BJ (cell line): Measurements from ENCODE around the gene RFXANK. TPM values are rescaled to one million over a fixed set of nuclear protein-coding genes. Genes with fewer than 3 reads are reported as not detected.

Experiments used
- CTCF ChIA-PET: fragments of 350-600 bp; formaldehyde crosslinking; extraction: SDS; loops from one replicate; lab custom pipeline; 2021; ENCODE audit warnings: antibody characterized with exemption, inconsistent platforms; lab: Yijun Ruan, JAX
- POLR2A ChIA-PET: fragments of 300-600 bp; sonication (Branson Sonifier 250); formaldehyde crosslinking; extraction: SDS; loops from one replicate; lab custom pipeline; 2021; ENCODE audit warnings: antibody characterized with exemption; lab: Charles Lee
- DNase-seq: peaks from one replicate; pipeline ENCODE4 v3.0.0-alpha.2; 2011; ENCODE audit warnings: low read depth
- H3K27me3 ChIP-seq: 2 replicates; pipeline ENCODE4 v1.6.0; 2011; ENCODE audit warnings: low read length; ENCODE audit not compliant: control insufficient read depth, insufficient read depth
- H3K36me3 ChIP-seq: 2 replicates; pipeline ENCODE4 v1.5.1; 2011; ENCODE audit warnings: low read length; ENCODE audit not compliant: control insufficient read depth, insufficient read depth
- H3K4me3 ChIP-seq: 2 replicates; pipeline ENCODE4 v1.5.1; 2011; ENCODE audit warnings: low read depth, mild to moderate bottlenecking, control low read depth, low read length
- CTCF ChIP-seq: IDR thresholded peaks from 2 replicates; pipeline ENCODE4 v1.5.1; 2011; ENCODE audit warnings: low read depth, mild to moderate bottlenecking, control low read depth, inconsistent platforms, low read length, moderate library complexity; ENCODE audit not compliant: insufficient read depth
- polyA plus RNA-seq: library from polyadenylated mRNA; depleted of rRNA; stranded (reverse); fragments of >200 nt; gene quantifications from 2 replicates; pipeline ENCODE4 v1.2.3, GENCODE V29; 2011

RFXANK gene
- polyA plus RNA-seq, 1 experiment, result 72.5 TPM

DNA sequence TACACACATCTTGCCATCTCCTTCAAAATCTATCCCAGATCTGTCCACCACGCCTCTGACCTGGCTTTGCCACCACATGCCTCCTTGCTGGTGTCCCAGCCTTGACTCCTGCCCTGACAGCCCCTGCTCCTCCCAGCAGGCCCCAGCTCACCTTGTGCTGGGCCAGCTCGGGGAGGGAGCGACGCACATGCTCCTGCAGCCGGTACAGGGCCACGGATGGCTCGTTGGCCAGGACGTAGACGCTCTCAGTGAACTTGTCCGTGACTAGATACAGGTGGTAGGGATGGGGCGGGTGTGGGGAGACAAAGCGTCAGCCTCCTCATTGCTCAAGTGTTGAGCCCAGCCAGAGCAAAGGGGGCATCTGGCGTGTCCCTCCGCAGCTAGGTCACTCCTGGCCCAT is 5.3 kb upstream of the RFXANK start:
- POLR2A ChIA-PET, result no interaction called here

GRCh38 chr19:19191768-19192077 is 335 bp upstream of the RFXANK start:
- no peak for TF ChIP-seq CTCF
- ChIA-PET POLR2A (no interaction called here), CTCF (interaction anchor here (0.9 to 1.0 kb wide), 2 partner anchors 17 to 45 kb away, joined by 3 to 7 read pairs; no protein-coding TSS in a partner anchor)

More for the DNA sequence above, 5.3 kb upstream of the RFXANK start:
- no peak for DNase-seq
- Histone ChIP-seq H3K4me3 (no peak overlapping the region), H3K36me3 (peaks cover 8% of the 10 kb centered on the region), H3K27me3 (no peaks in the 10 kb centered on the region)
- TF ChIP-seq CTCF, result no peak
- CTCF ChIA-PET, result interaction anchor here (1.9 kb wide), 1 partner anchor 12 kb away, joined by 8 read pairs; no protein-coding TSS in a partner anchor

GRCh38 chr19:19192910-19193423 is 909 bp downstream of the RFXANK start:
- DNase-seq, result no peak
- POLR2A ChIA-PET, result no interaction called here
- CTCF ChIA-PET, result interaction anchor here (0.9 to 1.5 kb wide), 2 partner anchors 10 to 46 kb away, joined by 3 to 5 read pairs; partner anchors contain the start of gene NR2C2AP
- peak overlapping the region; percentile 100 for H3K4me3 ChIP-seq
- no peak for TF ChIP-seq CTCF
- no peaks in the 10 kb centered on the region for H3K27me3 ChIP-seq
- peaks cover 9% of the 10 kb centered on the region for H3K36me3 ChIP-seq

More at GRCh38 chr19:19191768-19192077, 335 bp upstream of the RFXANK start:
- DNase-seq, result no peak
- Histone ChIP-seq H3K4me3 (peak overlapping the region; percentile 100), H3K36me3 (peaks cover 4% of the 10 kb centered on the region; the same call in 1 of the 2 replicates), H3K27me3 (no peaks in the 10 kb centered on the region)

DNA sequence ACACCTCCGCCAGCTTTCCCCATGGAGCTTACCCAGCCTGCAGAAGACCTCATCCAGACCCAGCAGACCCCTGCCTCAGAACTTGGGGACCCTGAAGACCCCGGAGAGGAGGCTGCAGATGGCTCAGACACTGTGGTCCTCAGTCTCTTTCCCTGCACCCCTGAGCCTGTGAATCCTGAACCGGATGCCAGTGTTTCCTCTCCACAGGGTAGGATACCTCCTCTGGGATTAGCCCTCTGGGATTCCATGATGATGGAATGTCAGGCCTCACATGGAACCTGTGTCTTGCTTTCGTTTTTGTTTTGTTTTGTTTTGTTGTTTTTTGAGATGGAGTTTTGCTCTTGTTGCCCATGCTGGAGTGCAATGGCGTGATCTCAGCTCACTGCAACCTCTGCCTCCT is 1.9 kb downstream of the RFXANK start:
- CTCF ChIA-PET, result interaction anchor here (1.5 to 2.0 kb wide), 2 partner anchors 9 to 19 kb away, joined by 5 to 7 read pairs; partner anchors contain the start of gene NR2C2AP
- H3K4me3 ChIP-seq, result no peak overlapping the region; the same call in 1 of the 2 replicates
- POLR2A ChIA-PET, result no interaction called here
- DNase-seq, result no peak
- no peak for TF ChIP-seq CTCF
- H3K36me3 ChIP-seq, result peaks cover 17% of the 10 kb centered on the region
- no peaks in the 10 kb centered on the region for H3K27me3 ChIP-seq

DNA sequence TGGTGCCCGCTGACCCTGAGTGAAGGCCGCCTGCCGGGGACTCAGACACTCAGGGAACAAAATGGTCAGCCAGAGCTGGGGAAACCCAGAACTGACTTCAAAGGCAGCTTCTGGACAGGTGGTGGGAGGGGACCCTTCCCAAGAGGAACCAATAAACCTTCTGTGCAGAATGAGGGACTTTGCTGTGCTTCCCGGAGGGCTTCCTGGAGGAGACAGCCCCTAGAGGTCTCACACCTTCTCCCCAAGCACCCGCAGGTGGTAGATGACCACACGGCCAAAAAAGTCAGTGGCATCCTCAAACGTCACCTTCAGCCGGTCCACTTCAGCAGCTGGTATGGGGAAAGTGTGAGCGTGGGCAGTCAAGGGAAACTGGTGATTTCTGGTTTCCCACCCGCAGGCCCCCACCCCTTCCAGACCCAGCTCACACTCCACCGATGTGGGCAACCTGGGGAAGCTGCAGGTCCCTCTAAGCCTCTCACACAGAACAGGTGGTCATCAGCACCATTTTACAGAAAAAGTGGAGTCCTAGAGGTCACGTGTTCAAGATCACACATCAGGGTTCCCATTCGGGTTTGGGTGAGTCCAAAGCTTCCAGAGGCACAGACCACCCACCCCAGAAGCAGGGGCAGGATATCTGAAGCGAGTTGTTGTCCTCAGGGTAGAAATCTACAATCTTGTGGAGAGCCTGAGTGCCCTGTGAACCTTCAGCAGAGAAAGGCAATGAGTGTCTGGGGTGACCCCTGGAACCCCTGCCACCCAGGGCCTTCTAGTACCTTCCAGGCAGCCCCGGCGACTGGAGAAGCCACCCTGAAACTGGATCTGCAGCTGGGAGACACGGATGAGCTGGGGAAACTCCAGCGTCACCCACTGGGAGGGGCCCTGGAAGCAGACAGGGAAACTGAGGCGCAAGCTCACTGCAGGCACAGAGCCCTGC is 9.9 kb downstream of the RFXANK start:
- Histone ChIP-seq H3K36me3 (peaks cover 19% of the 10 kb centered on the region), H3K4me3 (peak overlapping the region; percentile 55), H3K27me3 (no peaks in the 10 kb centered on the region)
- POLR2A ChIA-PET, result no interaction called here
- no peak for TF ChIP-seq CTCF
- CTCF ChIA-PET, result interaction anchor here (0.6 to 1.9 kb wide), 3 partner anchors 9 to 289 kb away, joined by 3 to 5 read pairs (median 3); no protein-coding TSS in a partner anchor
- no peak for DNase-seq
